Middle frontal gyrus (tissue), 1 donor: ENCODE results near the gene LARGE1.
"Not testable (repeated sequence)": the region's sequence is repeated elsewhere in the genome, so short reads cannot be mapped to it uniquely, and the experiment has no call there.

Experiments
- DNase-seq: peaks from one replicate; pipeline ENCODE4 v3.0.0-alpha.2; 2015; ENCODE audit warnings: low spot score; ENCODE audit errors: extremely low spot score

Gene LARGE1

GRCh38 chr22:33380789-33381530, 539.3 kb downstream of the LARGE1 start:
- no peak for DNase-seq

- no peak for DNase-seq
Measured at GRCh38 chr22:33379836-33380235, 540.4 kb downstream of the LARGE1 start.

GRCh38 chr22:33372875-33373274, 547.4 kb downstream of the LARGE1 start:
- no peak for DNase-seq

- not testable (repeated sequence) for DNase-seq
Measured at GRCh38 chr22:33363256-33363655, 557.0 kb downstream of the LARGE1 start.

GRCh38 chr22:33362702-33363101, 557.6 kb downstream of the LARGE1 start:
- DNase-seq = no peak

GRCh38 chr22:33361581-33361980, 558.7 kb downstream of the LARGE1 start:
- DNase-seq = no peak

- DNase-seq = no peak
Measured at GRCh38 chr22:33357981-33358399, 562.3 kb downstream of the LARGE1 start.

GRCh38 chr22:33354928-33355327, 565.3 kb downstream of the LARGE1 start:
- DNase-seq = no peak

- DNase-seq = no peak
Measured at GRCh38 chr22:33353502-33353901, 566.8 kb downstream of the LARGE1 start.

GRCh38 chr22:33352768-33353167, 567.5 kb downstream of the LARGE1 start:
- no peak for DNase-seq

- DNase-seq = no peak
Measured at GRCh38 chr22:33350961-33351360, 569.3 kb downstream of the LARGE1 start.

GRCh38 chr22:33350491-33350890, 569.8 kb downstream of the LARGE1 start:
- DNase-seq = no peak

GRCh38 chr22:33347002-33347401, 573.3 kb downstream of the LARGE1 start:
- DNase-seq = no peak

GRCh38 chr22:33341611-33342010, 578.7 kb downstream of the LARGE1 start:
- no peak for DNase-seq

GRCh38 chr22:33337524-33337923, 582.8 kb downstream of the LARGE1 start:
- DNase-seq = no peak

GRCh38 chr22:33335611-33336279, 584.5 kb downstream of the LARGE1 start:
- DNase-seq = no peak

- DNase-seq = no peak
Measured at GRCh38 chr22:33332538-33332937, 587.7 kb downstream of the LARGE1 start.

- DNase-seq = no peak
Measured at GRCh38 chr22:33331017-33331416, 589.3 kb downstream of the LARGE1 start.

- no peak for DNase-seq
Measured at GRCh38 chr22:33330534-33330933, 589.7 kb downstream of the LARGE1 start.

GRCh38 chr22:33329398-33329797, 590.9 kb downstream of the LARGE1 start:
- no peak for DNase-seq

- DNase-seq = no peak
Measured at GRCh38 chr22:33328789-33329296, 591.4 kb downstream of the LARGE1 start.

GRCh38 chr22:33327348-33327860, 592.9 kb downstream of the LARGE1 start:
- DNase-seq = no peak
